Fibroblast of the aortic adventitia (primary cell): ENCODE measurements around the gene NFASC. TPM values are rescaled to one million over a fixed set of nuclear protein-coding genes. Genes with fewer than 3 reads are reported as not detected.

Experiments used
- DNase-seq: peaks from one replicate; pipeline ENCODE4 v3.0.0-alpha.2; 2010; ENCODE audit warnings: low read depth
- H3K4me3 ChIP-seq: 2 replicates; pipeline ENCODE4 v1.5.1; 2011; ENCODE audit warnings: low read depth, mild to moderate bottlenecking, control low read depth, low read length, moderate library complexity
- CTCF ChIP-seq: IDR thresholded peaks from 2 replicates; pipeline ENCODE4 v1.5.1; 2011; ENCODE audit warnings: mild to moderate bottlenecking, low read length, control low read depth, inconsistent platforms; ENCODE audit not compliant: insufficient read depth
- total RNA-seq: library from RNA; depleted of rRNA; stranded (reverse); fragments of >200 nt; gene quantifications from 2 replicates; pipeline ENCODE4 v1.2.3, GENCODE V29; 2012; ENCODE audit warnings: low replicate concordance

NFASC gene
- total RNA-seq, 1 donor = 22.0 TPM

- TF ChIP-seq CTCF = no peak
- no peak for DNase-seq
- H3K4me3 ChIP-seq = no peak overlapping the region
These were observed 176.2 kb downstream of the NFASC start for GRCh38 chr1:205046870-205047269.

- no peak for DNase-seq
- no peak overlapping the region for H3K4me3 ChIP-seq
- TF ChIP-seq CTCF = no peak
These were observed 177.1 kb downstream of the NFASC start for GRCh38 chr1:205047764-205048231.

- no peak for TF ChIP-seq CTCF
- H3K4me3 ChIP-seq = no peak overlapping the region
- DNase-seq = no peak
These were observed 177.7 kb downstream of the NFASC start for GRCh38 chr1:205048382-205048781.

- TF ChIP-seq CTCF = no peak
- no peak overlapping the region for H3K4me3 ChIP-seq
- DNase-seq = no peak
These were observed 178.8 kb downstream of the NFASC start for GRCh38 chr1:205049479-205049878.

- DNase-seq = no peak
These were observed 182.0 kb downstream of the NFASC start for GRCh38 chr1:205052690-205053089.

GRCh38 chr1:205053296-205053695 lies 182.6 kb downstream of the NFASC start:
- no peak for TF ChIP-seq CTCF
- no peak for DNase-seq
- no peak overlapping the region for H3K4me3 ChIP-seq

More at GRCh38 chr1:205052690-205053089, 182.0 kb downstream of the NFASC start:
- no peak for TF ChIP-seq CTCF
- H3K4me3 ChIP-seq = no peak overlapping the region

GRCh38 chr1:205054013-205054412 lies 183.4 kb downstream of the NFASC start:
- DNase-seq = no peak
- no peak overlapping the region for H3K4me3 ChIP-seq
- TF ChIP-seq CTCF = no peak
